GM12875 (cell line): ENCODE results near the gene YAE1.

Experiments used
- H3K4me3 ChIP-seq: one replicate; pipeline ENCODE4 v1.5.1; 2011; ENCODE audit warnings: low read depth, low read length, control low read depth
- CTCF ChIP-seq: IDR thresholded peaks from 2 replicates; pipeline ENCODE4 v1.5.1; 2011; ENCODE audit warnings: low read depth, mild to moderate bottlenecking, control low read depth, inconsistent platforms, low read length, moderate library complexity, borderline replicate concordance; ENCODE audit not compliant: insufficient read depth

The YAE1 gene

GRCh38 chr7:39609935-39610263 is 43.7 kb downstream of the YAE1 start:
- no peak for TF ChIP-seq CTCF
- peak overlapping the region; percentile 26 for H3K4me3 ChIP-seq

- no peak overlapping the region for H3K4me3 ChIP-seq
- no peak for TF ChIP-seq CTCF
These were observed 47.4 kb downstream of the YAE1 start for GRCh38 chr7:39613577-39613976.

GRCh38 chr7:39614299-39614698 is 48.1 kb downstream of the YAE1 start:
- H3K4me3 ChIP-seq: no peak overlapping the region
- no peak for TF ChIP-seq CTCF

- no peak for TF ChIP-seq CTCF
- H3K4me3 ChIP-seq: no peak overlapping the region
These were observed 49.3 kb downstream of the YAE1 start for GRCh38 chr7:39615350-39615975.

GRCh38 chr7:39616138-39616537 is 49.9 kb downstream of the YAE1 start:
- no peak for TF ChIP-seq CTCF
- H3K4me3 ChIP-seq: no peak overlapping the region

GRCh38 chr7:39617005-39617404 is 50.8 kb downstream of the YAE1 start:
- H3K4me3 ChIP-seq: no peak overlapping the region
- TF ChIP-seq CTCF: no peak

GRCh38 chr7:39618868-39619267 is 52.7 kb downstream of the YAE1 start:
- no peak for TF ChIP-seq CTCF
- H3K4me3 ChIP-seq: no peak overlapping the region
